ENCODE data around the gene MEFV.
"Not testable (repeated sequence)": the region's sequence is repeated elsewhere in the genome, so short reads cannot be mapped to it uniquely, and the experiment has no call there.

MEFV gene

GRCh38 chr16:3215601-3216262, 40.7 kb downstream of the MEFV start:
- DNase-seq, result no peak

- DNase-seq, result no peak
These were observed 41.4 kb downstream of the MEFV start for GRCh38 chr16:3214904-3215600.

GRCh38 chr16:3212567-3212966, 43.9 kb downstream of the MEFV start:
- DNase-seq, result no peak

GRCh38 chr16:3212006-3212405, 44.4 kb downstream of the MEFV start:
- DNase-seq, result no peak

- no peak for DNase-seq
These were observed 49.1 kb downstream of the MEFV start for GRCh38 chr16:3207086-3207953.

GRCh38 chr16:3205939-3206338, 50.5 kb downstream of the MEFV start:
- not testable (repeated sequence) for DNase-seq

GRCh38 chr16:3202903-3203539, 53.4 kb downstream of the MEFV start:
- no peak for DNase-seq

- DNase-seq, result no peak
These were observed 57.9 kb downstream of the MEFV start for GRCh38 chr16:3198334-3199072.

- not testable (repeated sequence) for DNase-seq
These were observed 58.6 kb downstream of the MEFV start for GRCh38 chr16:3197694-3198333.

- no peak for DNase-seq
These were observed 60.5 kb downstream of the MEFV start for GRCh38 chr16:3195975-3196374.

- DNase-seq, result no peak
These were observed 61.6 kb downstream of the MEFV start for GRCh38 chr16:3194792-3195191.

- no peak for DNase-seq
These were observed 62.9 kb downstream of the MEFV start for GRCh38 chr16:3193221-3194212.

- DNase-seq, result no peak
These were observed 63.9 kb downstream of the MEFV start for GRCh38 chr16:3192476-3193019.

Data from activated gamma-delta T cell (primary cell).